Mucosa of descending colon (tissue), 3 donors: Measurements from ENCODE around the gene GNRHR. TPM values are rescaled to one million over a fixed set of nuclear protein-coding genes. Genes with fewer than 3 reads are reported as not detected.

Experiments used
- ATAC-seq: fragments of 200-7000 bp; cut with Tn5 transposase; one replicate; pipeline ENCODE4 v1.9.1; 2020; ENCODE audit warnings: mild to moderate bottlenecking, moderate library complexity
- DNase-seq, 3 donors: peaks; one replicate each; pipeline ENCODE4 v3.0.0-alpha.2; 2020
- H3K36me3 ChIP-seq: fragments of 200-600 bp; one replicate; pipeline ENCODE4 v1.8.0; 2021; ENCODE audit warnings: low read depth, mild to moderate bottlenecking
- H3K4me1 ChIP-seq: fragments of 200-600 bp; one replicate; pipeline ENCODE4 v1.8.0; 2021; ENCODE audit warnings: low read depth, mild to moderate bottlenecking
- H3K4me3 ChIP-seq: fragments of 200-600 bp; one replicate; pipeline ENCODE4 v1.8.0; 2021; ENCODE audit warnings: mild to moderate bottlenecking
- H3K9me3 ChIP-seq: fragments of 200-600 bp; one replicate; pipeline ENCODE4 v1.8.0; 2021; ENCODE audit warnings: mild to moderate bottlenecking
- CTCF ChIP-seq: fragments of 200-600 bp; IDR thresholded peaks from one replicate; pipeline ENCODE4 v1.8.0; 2022; ENCODE audit warnings: antibody characterized with exemption, mild to moderate bottlenecking
- intact Hi-C, 2 donors: fragments of 100-400 bp; cut with DNase I in 1 of 2; cut with micrococcal nuclease in 1 of 2; formaldehyde crosslinking; loops; one replicate each; pipeline versions ENCODE4 v1.11.0 to v1.11.1; 2022; cut with DNase I, micrococcal nuclease
- total RNA-seq, 3 donors: library from RNA; stranded (reverse); fragmentation: NEBNext Ultra II Directional in 2 of 3; extraction: Animal tissue kit (Norgen Biotek cat#: 25700) in 2 of 3; gene quantifications; one replicate each; pipeline versions ENCODE4 v1.2.1 to v1.2.4, GENCODE V29; 2021 to 2023
- donor health status: DM: no; HTN: no; CAD: no; lungs with moderate emphysema.
- donor health status: DM: no; HTN: no; CAD: no.
- donor health status: DM: no; HTN: yes; CAD: no.

Gene GNRHR
- total RNA-seq, 3 donors from 2014 or later: not detected

GRCh38 chr4:67721770-67722597, 32.2 kb downstream of the GNRHR start:
- DNase-seq (no peak), ATAC-seq (no peak)
- Histone ChIP-seq H3K9me3 (no peaks in the 10 kb centered on the region), H3K4me1 (no peaks in the 10 kb centered on the region), H3K36me3 (no peaks in the 10 kb centered on the region), H3K4me3 (no peak overlapping the region)
- intact Hi-C loops: no loop called here
- no peak for TF ChIP-seq CTCF

DNA sequence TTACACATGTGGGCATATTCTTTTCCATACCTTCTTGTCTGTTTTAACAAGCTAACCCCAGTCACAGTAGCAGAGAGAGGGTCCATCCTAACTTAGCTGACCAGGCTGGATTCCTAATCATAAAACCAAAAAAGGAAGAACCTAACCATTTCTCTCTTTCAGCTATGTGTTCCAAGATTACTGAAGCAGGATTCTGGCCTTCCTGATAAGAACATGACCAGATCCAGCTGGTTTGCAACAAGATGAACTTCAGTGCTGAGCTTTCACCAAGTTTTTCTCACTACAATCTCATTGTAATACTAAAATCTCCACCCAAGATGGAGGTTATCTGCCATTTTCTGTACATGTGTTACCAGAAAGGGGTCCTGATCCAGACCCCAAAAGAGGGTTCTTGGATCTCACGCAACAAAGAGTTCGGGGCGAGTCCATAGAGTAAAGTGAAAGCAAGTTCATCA, 32.8 kb downstream of the GNRHR start:
- Histone ChIP-seq H3K36me3 (no peaks in the 10 kb centered on the region), H3K4me1 (no peaks in the 10 kb centered on the region), H3K9me3 (no peaks in the 10 kb centered on the region), H3K4me3 (no peak overlapping the region)
- intact Hi-C loops: no loop called here
- TF ChIP-seq CTCF: no peak
- no peak for ATAC-seq
- no peak for DNase-seq

DNA sequence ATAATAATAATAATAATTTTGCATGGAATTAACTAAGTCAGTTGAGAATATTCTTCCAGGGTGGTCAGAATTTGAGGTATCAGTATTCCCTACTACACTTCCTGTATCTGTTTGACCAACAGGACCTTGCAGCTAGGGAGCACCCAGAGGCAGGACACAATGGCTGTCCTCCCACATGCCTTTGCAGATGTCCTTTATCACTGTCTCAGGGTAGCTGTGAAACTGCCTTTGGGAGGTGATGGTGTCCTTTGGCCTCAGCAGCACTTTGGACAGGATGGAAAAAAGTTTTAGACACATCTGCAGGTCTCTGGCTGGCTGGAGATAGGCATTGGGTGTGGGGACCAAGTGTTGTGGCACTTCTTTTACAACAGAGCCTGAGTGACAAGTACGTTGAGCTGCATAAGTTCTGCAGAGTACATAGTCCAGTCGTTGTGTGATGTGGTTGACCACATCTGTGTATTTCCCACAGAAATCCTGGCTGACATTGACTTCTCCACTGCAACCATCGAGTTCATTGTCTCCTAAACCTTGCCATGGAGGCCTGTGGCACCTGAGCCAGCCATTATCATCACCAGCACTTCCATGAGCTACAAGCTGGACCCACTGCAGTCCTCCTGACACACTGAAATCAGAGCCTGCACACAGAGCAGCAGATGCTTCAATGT, 34.1 kb downstream of the GNRHR start:
- no peaks in the 10 kb centered on the region for H3K9me3 ChIP-seq
- H3K36me3 ChIP-seq: no peaks in the 10 kb centered on the region
- no peak for TF ChIP-seq CTCF
- ATAC-seq (no peak), DNase-seq (no peak)
- H3K4me1 ChIP-seq: no peaks in the 10 kb centered on the region
- no peak overlapping the region for H3K4me3 ChIP-seq
- intact Hi-C loops: no loop called here

DNA sequence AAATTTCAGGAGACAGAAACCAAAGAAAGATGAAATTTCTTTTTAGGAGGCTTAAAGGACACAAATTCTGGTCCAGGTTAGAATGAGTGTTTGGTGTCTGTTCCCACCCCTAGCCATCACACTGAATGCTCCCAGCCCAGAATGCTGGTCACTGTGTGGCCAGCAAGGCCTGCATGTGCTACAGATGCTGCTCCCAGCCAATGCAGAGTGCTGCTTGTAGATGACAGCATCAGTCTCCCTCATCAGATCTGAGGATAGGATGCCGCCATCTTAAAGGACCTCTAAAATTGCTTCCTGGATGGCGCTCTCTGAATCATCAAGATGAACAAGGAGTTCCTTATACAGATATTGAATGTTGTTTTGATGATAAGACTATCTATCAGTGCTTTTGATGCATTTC, 35.3 kb downstream of the GNRHR start:
- intact Hi-C loops: no loop called here
- ATAC-seq: no peak
- Histone ChIP-seq H3K4me3 (no peak overlapping the region), H3K9me3 (no peaks in the 10 kb centered on the region), H3K36me3 (no peaks in the 10 kb centered on the region), H3K4me1 (no peaks in the 10 kb centered on the region)
- DNase-seq: no peak
- no peak for TF ChIP-seq CTCF

DNA sequence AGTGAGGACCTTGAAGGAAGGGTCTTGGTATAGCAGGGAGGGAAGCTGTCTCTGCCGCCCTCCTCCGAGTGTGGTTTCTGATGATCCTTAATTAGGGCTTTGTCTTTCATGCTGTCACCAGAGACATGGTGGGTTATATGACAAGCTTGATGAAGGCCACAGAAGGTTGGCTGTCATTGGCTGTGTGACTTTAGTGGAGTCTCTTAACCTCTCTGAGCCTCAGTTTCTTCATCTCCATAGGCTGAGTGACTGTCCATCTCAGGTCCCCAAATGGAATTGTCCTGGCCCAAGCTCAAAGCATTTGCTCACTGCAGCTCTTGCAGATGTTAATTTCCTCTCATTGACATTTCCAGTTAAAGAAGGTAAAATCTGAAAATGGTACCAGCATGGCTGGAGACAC, 36.6 kb downstream of the GNRHR start:
- Histone ChIP-seq H3K36me3 (no peaks in the 10 kb centered on the region), H3K4me3 (no peak overlapping the region), H3K9me3 (no peaks in the 10 kb centered on the region), H3K4me1 (no peaks in the 10 kb centered on the region)
- intact Hi-C loops: no loop called here
- DNase-seq (no peak), ATAC-seq (no peak)
- no peak for TF ChIP-seq CTCF
